CD4-positive, alpha-beta T cell treated with Interleukin-6 for 4 hours (primary cell): ENCODE data around the gene GID8.
A peak's percentile ranks its signal among the peaks of the same experiment; 100 is the strongest.

Experiments used
- DNase-seq: peaks from one replicate; pipeline ENCODE4 v3.0.0-alpha.2; 2020; ENCODE audit warnings: mixed read lengths

GID8 gene

GRCh38 chr20:62971950-62972844 is 34.2 kb downstream of the GID8 start:
- peak; percentile 88 for DNase-seq

- no peak for DNase-seq
Observed at GRCh38 chr20:62972845-62973745, 35.1 kb downstream of the GID8 start.

DNA sequence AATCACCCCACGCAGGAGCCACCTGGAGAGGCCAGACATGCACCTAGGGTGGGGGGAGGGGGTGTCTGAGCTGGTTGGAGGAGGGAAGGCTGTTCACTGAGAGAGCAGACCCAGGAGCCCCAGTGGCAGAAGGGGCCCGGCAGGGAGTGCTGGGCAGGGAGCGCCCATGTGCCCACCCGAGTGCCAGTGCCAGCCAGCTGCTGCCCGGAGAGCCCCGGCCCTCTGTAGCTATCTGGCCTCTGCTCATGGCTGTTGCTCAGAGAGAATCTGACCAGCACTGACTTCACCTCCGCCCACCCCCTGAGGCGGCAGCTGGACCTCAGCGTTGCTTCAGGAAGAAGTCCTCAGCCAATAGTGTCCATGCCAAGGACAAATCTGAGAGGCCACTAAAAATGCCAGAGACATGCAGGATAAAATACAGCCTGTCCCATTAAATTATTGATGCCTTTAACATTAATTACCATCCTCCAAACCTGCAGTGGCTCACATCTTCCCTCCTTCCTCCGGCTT is 37.4 kb downstream of the GID8 start:
- DNase-seq, result no peak

- DNase-seq, result no peak
Observed at GRCh38 chr20:62975812-62976508, 38.0 kb downstream of the GID8 start.

DNA sequence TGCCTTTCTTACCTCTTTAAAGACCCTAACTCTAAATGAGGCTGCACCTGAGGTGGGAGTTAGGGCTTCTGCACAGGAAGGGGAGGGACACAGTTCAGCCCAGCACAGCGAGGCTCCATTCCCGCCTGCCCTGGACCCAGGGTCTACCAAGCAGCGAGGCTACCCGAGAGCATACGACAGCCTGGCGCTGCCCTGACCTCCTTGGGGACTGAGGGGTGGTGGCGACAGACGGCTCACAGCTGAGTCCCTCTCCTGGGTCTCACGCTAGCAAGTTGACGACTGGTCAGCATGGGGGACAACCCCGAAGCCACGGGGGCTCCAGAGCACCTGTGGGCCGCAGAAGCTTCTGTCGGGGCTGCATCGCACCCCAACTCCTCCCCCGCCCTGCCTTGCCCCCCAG is 38.9 kb downstream of the GID8 start:
- DNase-seq, result no peak

DNA sequence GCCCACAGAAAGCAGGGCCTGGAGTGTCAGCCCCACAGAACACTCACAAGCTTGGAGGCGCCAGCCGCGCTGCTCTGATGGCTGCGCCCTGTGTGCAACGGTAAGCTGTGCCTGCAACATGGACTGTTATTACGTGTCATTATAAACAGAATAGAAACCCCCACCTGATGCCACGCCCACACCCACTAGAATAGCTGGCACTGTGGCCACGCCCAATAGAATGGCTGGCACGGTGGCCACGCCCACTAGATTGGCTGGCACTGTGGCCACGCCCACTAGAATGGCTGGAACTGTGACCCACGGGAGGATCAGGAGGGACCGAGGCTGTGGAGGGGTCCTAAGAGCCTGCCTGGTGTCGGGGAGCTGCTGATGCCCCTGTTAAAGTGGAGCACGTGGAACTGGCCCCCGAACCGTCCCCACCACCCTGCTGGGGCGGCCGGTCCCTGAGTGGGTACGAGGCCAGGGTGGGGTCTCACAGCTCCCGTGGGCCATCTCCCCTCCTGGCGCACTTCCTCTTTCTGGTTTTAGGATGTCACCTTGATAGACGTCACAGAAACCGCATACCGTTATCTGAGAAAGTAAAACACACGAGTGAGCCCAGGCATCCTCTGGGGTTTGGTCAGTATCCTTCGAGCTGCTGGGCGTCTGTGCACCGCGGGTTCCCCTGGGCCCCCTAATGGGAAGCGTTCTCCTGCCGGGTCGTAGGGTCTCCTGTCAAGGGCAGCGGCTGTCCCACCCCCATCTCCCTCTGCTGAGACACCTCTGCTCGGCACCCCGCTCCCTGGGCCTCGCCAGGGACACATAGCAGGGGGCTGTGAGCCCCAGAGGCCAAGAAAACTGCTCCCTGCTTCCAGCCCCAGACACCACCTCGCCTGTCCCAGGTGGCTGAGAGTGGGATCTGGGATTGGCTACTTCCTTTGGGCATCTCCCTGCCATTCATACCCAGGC is 39.9 kb downstream of the GID8 start:
- DNase-seq, result peak; percentile 81

DNA sequence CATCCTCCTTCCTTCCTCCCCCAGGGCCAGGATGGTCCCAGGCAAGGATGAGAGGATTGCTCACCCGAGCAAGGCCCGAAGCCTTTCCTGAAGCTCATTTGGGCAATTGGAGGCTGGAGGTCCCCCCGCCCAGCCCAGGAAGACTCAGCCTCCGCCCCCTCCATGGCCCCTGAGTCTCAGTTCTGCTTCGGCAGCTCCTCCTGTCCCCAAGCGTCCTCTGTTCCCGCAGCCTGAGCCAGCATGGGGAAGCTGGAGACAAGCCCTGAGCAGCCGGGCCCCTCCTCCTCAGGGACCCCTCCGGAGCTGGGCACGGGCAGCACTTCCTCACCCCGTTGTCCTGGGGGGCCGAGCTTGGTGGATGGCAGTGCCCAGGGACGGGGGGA is 40.6 kb downstream of the GID8 start:
- no peak for DNase-seq

DNA sequence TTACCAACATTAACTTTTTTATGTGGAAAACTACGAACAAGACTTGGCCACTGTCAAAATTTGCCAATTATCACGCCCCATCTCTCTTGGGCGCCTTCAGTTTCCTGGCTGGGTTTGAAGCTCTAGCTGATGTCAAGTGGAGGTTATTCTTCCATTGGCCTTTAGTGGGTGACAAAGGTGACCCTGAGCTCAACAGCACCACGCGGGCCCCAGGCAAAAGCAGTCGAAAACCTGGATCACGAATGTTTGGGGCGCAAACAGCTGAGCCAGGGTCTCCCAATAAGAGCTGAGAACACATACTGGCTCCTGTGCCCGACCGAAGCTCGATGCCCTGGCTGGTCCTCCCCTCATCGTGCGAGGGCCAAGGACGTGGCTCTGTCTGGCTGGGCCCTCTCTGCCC is 41.4 kb downstream of the GID8 start:
- no peak for DNase-seq

- no peak for DNase-seq
Observed at GRCh38 chr20:62979876-62980373, 42.0 kb downstream of the GID8 start.

GRCh38 chr20:62980380-62980960 is 42.5 kb downstream of the GID8 start:
- DNase-seq, result no peak

DNA sequence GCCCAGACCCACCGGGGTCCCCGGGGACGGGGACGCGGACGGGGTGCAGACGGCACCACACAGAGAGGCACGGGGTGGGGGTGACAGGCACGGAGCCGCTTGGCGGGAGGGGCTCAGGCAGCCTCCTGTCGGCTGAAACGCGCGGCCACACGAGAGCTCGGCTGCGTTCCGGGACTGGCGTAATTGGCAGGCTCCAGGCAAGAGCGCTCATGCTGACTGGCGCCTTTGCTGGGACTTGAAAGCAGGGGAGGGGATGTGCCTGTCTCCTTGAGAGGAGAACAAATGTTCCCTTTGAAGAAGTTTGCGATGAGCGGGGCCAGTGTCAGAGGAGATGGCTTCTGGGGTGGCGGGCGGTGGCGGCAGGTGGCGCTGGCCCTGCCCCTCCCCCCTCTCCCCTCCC is 43.0 kb downstream of the GID8 start:
- DNase-seq, result peak; percentile 55

- DNase-seq, result no peak
Observed at GRCh38 chr20:62982124-62983075, 44.5 kb downstream of the GID8 start.

- no peak for DNase-seq
Observed at GRCh38 chr20:62983210-62983609, 45.3 kb downstream of the GID8 start.

GRCh38 chr20:62984666-62985443 is 46.9 kb downstream of the GID8 start:
- DNase-seq, result no peak

DNA sequence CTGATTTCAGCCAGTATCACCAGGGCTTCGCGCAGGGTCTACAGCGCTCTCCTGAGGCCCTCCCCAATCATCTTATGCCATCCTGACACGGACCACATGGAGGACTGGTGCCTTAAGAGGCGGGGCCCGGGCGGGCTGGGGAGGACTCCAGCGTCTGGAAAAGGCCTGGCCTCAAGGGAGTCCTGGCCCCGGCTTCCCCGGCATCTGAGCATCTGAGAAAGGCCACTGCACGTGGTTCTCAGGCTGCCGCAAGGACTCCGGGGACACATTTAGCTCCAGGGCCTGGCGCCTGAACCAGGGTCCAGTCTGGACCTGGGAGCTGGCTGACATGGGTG is 47.5 kb downstream of the GID8 start:
- DNase-seq, result no peak

GRCh38 chr20:62986257-62986800 is 48.4 kb downstream of the GID8 start:
- DNase-seq, result no peak

DNA sequence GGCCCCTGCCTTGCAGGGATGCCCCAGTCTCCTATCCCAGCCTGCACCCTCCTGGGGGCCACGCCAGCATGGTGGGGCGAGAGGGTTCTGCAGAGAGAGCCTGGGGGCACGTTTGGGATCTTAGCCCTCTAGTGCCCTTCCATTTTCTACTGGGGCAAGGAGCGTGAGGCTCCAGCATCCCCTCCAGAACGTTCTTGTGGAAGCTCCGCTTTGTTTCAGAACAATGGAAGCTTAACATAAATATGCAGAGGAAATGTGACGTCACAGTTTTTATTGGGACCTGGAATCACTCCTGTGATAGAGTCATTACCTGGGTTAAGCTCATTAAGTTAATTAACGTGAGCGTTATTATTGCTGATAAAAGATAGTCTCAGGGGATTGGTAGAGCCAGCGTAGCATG is 49.2 kb downstream of the GID8 start:
- DNase-seq, result no peak

- peak; percentile 8 for DNase-seq
Observed at GRCh38 chr20:62989201-62989601, 51.3 kb downstream of the GID8 start.

DNA sequence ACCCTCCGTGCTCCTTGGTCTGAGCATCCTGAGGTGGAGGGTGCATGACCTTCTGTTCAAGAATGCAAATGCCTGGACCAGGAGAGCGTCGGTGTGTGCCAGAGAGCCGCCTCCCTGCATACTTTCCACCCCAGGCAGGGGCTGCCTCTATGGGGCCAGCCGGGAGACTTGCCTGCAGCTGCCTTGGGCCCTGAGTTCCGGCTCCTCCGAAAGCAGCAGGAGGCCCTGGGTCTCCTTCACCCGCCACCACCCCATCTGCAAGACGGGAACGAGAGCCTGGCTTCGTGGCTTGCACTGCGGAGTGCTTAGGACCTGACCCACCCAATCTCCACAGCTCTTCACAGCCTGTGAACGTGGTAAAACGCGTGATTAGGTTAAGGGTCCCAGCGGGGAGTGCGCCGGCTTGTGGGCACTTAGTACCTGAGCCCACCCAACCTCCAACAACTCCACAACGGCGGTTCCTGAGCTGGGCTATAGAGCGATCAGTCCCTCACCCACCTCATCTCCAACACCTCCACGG is 52.4 kb downstream of the GID8 start:
- no peak for DNase-seq
